ENCODE measurements around the gene ATP6V0D1. TPM values are rescaled to one million over a fixed set of nuclear protein-coding genes. Genes with fewer than 3 reads are reported as not detected.

ATP6V0D1 gene
- total RNA-seq, 6 donors from 2014 or later = 69.1 to 221 (median 147) TPM

DNA sequence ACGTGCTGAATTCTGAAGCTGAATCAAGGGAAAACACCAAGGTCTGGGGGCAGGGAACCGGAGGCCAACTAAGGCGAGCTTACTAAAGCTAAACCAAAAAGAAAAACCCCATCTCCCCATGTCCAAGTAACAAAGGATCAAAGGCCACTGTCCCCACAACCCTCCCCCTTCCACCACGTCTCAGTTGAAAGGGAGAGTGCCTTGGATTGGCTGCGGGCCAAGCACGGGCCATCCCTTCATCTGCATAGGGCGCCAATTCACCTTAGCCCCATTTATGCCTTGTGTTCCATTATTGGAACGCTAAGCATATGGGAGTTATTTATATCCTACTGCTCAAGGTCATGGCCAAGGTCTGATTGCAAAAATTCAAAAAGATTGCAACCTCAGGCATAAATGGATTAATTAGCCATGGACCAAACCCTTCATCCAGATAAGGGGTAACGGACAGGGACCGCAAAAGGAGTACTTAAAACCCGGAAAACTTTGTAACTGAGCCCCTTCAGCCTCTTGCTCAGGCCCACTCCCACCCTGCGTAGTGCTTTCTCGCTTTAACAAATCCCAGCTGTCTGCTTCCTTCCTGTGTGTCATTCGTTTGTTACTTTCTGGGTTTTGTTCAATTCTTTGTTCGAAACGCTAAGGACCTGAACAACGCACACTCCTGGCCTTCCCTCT lies 740 bp upstream of the ATP6V0D1 start:
- peak overlapping the region; percentile 96 to 98 (median 98) for H3K27ac ChIP-seq
- H3K36me3 ChIP-seq = peaks cover 0 to 4% (median 0%) of the 10 kb centered on the region in 4 donors
- no peaks in the 10 kb centered on the region for H3K9me3 ChIP-seq
- H3K4me3 ChIP-seq = peak overlapping the region; percentile 34 to 94 (median 86)
- no peak for TF ChIP-seq POLR2A (IDR thresholded peaks at IDR 0.05)
- TF ChIP-seq POLR2AphosphoS5 (IDR thresholded peaks at IDR 0.05) = no peak
- TF ChIP-seq, protein P1, sequence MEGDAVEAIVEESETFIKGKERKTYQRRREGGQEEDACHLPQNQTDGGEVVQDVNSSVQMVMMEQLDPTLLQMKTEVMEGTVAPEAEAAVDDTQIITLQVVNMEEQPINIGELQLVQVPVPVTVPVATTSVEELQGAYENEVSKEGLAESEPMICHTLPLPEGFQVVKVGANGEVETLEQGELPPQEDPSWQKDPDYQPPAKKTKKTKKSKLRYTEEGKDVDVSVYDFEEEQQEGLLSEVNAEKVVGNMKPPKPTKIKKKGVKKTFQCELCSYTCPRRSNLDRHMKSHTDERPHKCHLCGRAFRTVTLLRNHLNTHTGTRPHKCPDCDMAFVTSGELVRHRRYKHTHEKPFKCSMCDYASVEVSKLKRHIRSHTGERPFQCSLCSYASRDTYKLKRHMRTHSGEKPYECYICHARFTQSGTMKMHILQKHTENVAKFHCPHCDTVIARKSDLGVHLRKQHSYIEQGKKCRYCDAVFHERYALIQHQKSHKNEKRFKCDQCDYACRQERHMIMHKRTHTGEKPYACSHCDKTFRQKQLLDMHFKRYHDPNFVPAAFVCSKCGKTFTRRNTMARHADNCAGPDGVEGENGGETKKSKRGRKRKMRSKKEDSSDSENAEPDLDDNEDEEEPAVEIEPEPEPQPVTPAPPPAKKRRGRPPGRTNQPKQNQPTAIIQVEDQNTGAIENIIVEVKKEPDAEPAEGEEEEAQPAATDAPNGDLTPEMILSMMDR (IDR thresholded peaks at IDR 0.05) = no peak
- TF ChIP-seq EP300 (IDR thresholded peaks at IDR 0.05) = no peak
- WGBS, 2 donors = 6 to 14% methylated on average over 17 of the region's 17 CpGs
- no peak for DNase-seq
- no peaks in the 10 kb centered on the region for H3K27me3 ChIP-seq
- peaks cover 40 to 57% (median 49%) of the 10 kb centered on the region in 4 donors for H3K4me1 ChIP-seq
- ATAC-seq (ENCODE audit: low FRiP score in 2 of 2) = peak in 1 of 2 donors; percentile 3

DNA sequence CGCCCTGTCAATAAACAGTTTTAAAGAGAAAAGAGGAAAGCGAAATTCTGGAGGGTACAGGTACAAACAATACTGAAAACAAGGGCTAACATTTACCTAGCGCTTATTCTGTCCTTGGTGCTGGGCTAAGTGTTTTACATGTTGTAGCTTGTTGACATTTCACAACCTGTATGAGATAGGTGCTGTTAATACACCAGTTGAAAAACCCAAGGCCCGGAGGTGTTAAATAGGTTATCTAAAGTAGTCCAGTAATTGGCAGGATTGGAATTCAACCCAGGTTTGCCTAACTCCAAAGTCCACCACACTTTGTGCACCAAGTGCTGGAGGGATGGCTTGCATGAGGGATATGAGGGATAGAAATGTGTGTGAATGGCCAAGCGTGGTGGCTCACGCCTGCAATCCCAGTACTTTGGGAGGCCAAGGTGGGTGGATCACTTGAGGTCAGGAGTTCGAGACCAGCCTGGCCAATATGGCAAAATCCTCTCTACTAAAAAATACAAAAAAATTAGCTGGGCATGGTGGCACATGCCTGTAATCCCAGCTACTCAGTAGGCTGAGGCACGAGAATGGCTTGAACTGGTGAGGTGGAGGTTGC lies 2.9 kb downstream of the ATP6V0D1 start:
- DNase-seq (no peak), ATAC-seq (ENCODE audit: low FRiP score in 2 of 2) (no peak)
- TF ChIP-seq EP300 (IDR thresholded peaks at IDR 0.05) = peak in 1 of 4 donors; percentile 34
- TF ChIP-seq, protein P1 (IDR thresholded peaks at IDR 0.05) = no peak
- Histone ChIP-seq H3K4me3 (no peak overlapping the region), H3K36me3 (no peaks in the 10 kb centered on the region), H3K4me1 (peaks cover 50 to 84% (median 75%) of the 10 kb centered on the region in 4 donors), H3K27me3 (no peaks in the 10 kb centered on the region), H3K9me3 (no peaks in the 10 kb centered on the region), H3K27ac (peak overlapping the region in 1 of 4 donors; percentile 30)
- 71 to 85% methylated on average over 8 of the region's 8 CpGs for WGBS, 2 donors

DNA sequence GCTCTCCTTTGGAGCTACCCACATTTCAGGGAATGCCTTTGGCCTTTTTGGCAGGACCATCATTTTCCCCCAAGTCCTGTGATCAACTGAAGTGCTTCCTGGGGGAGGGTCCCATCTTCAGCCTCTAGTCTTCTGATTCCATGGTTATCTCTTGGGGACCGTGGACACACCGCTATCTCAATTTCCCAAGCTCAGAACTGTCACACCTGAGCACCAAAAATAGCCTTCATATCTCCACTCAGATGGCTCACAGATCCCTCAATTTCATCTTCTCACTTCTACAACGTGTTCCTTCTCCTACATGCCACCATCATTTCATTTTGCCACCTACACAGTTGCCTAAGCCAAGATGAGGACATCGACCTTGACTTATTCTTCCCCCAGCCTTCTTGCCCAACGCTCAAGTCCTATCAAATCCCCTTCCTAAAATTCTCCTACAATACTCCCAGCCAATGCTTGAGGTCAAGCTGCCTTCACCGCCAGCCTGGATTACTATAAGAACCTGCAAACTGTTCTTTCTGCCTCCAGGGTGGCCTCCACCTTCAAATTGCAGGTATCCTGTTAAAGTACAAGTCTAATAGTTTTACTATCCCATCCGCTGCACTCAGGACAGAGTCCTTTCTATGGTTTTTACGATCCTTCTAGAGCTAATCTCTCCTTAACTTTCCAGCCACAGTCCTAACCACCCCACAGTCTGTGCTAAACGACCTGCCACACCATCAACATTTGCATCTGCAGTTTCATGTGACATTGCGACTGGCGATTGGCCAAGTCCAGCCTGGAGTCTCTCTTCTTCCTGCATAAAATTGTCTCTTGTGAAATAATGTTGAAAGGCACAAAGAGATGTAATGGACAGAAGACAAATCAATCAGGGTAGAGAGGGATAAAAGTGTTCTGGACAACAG lies 6.2 kb downstream of the ATP6V0D1 start:
- DNase-seq = no peak
- Histone ChIP-seq H3K4me3 (no peak overlapping the region), H3K27me3 (no peaks in the 10 kb centered on the region), H3K9me3 (no peaks in the 10 kb centered on the region), H3K4me1 (peaks cover 49 to 95% (median 82%) of the 10 kb centered on the region in 4 donors), H3K27ac (peak overlapping the region in 1 of 4 donors; percentile 22), H3K36me3 (no peaks in the 10 kb centered on the region)
- no peak for ATAC-seq (ENCODE audit: low FRiP score in 2 of 2)
- WGBS, 2 donors = 81 to 86% methylated on average over 11 of the region's 11 CpGs
- TF ChIP-seq POLR2A (IDR thresholded peaks at IDR 0.05) = no peak
- TF ChIP-seq POLR2AphosphoS5 (IDR thresholded peaks at IDR 0.05) = no peak
- no peak for TF ChIP-seq EP300 (IDR thresholded peaks at IDR 0.05)
- TF ChIP-seq, protein P1 (IDR thresholded peaks at IDR 0.05) = no peak

DNA sequence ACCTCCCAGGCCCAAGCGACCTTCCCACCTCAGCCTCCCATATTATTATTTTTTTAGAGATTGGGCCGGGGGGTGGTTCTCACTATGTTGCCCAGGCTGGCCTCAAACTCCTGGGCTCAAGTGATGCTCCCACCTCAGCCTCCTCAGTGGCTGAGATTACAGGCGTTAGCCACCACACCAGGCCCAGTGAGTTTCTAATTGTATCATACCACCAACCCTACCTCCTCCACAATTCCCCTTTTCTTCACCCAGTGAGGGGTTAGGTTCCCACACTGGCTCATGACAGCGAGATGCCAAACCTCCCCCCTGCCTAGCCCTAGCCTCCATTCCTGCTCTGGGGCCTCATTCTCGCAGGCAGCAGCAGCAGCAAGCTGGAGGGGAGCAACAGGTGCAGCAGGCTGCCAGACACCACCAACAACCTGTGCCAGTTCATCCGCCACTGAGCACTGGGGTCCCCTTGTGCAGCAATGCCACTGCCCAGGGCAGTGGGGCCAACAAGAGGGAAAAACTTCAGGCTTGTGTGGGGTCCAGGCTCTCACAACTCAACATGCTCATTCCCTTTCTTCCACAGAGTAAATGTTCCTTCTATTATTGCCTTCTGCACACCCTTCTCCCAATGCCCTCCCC lies 9.1 kb downstream of the ATP6V0D1 start:
- no peak overlapping the region for H3K4me3 ChIP-seq
- no peak for DNase-seq
- ATAC-seq (ENCODE audit: low FRiP score in 2 of 2) = no peak
- peaks cover 37 to 98% (median 74%) of the 10 kb centered on the region in 4 donors for H3K4me1 ChIP-seq
- H3K27me3 ChIP-seq = no peaks in the 10 kb centered on the region
- H3K36me3 ChIP-seq = no peaks in the 10 kb centered on the region
- WGBS, 2 donors = 86 to 95% methylated on average over 5 to 6 of the region's 6 CpGs
- TF ChIP-seq, protein P1 (IDR thresholded peaks at IDR 0.05) = no peak
- TF ChIP-seq EP300 (IDR thresholded peaks at IDR 0.05) (no peak), POLR2A (IDR thresholded peaks at IDR 0.05) (no peak), POLR2AphosphoS5 (IDR thresholded peaks at IDR 0.05) (no peak)
- H3K9me3 ChIP-seq = no peaks in the 10 kb centered on the region
- no peak overlapping the region for H3K27ac ChIP-seq

Measured in upper lobe of left lung (tissue), 6 donors.